GM18502 (cell line): ENCODE results near the gene SPECC1L.

Experiments used
- ATAC-seq: cut with Tn5 transposase; IDR thresholded peaks from one replicate; pipeline ENCODE4 v1.9.1; 2021; ENCODE audit warnings: mild to moderate bottlenecking; ENCODE audit not compliant: unreplicated experiment, poor library complexity

The SPECC1L gene

DNA sequence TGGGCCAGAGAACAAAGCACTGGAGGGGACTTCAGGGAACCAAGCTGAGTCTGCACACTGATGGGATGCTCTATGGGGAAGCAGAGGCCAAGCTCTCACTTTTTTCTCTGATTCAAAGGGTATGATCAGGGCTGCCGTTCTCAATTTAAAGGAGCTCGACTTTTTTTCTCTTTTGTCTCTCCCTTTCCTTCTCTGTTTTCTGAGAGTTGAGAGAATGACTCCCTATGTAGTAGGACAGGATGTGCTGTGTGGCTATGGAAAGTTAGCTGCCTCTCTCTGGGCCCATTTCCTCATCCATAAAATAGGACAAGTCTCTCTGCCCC lies 164.7 kb downstream of the SPECC1L start:
- ATAC-seq, result no peak

DNA sequence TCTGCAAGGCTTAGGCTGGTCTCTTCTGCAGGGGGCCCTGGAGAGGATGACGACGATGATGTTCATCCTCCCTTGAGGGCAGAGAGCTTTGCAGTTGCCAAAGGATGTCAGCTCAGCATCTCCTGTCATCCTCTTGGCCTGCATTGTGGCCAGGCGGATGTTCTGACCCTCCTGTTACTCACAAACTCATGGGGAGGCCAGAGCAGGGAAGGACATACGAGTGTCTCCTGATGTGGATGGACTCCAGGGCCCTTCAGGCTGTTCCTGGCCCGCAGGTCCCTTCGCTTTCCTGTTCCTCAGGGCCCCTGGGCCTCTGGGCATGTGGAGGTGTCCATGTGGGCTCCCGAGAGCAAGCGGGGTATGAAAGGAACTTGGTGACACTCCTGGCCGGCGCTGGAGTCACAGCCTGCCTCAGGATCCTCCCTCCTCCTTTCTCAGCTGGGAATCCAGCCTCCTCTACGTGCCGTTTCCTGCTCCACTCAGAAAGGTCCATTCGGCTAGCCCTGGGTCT lies 165.3 kb downstream of the SPECC1L start:
- ATAC-seq, result no peak

DNA sequence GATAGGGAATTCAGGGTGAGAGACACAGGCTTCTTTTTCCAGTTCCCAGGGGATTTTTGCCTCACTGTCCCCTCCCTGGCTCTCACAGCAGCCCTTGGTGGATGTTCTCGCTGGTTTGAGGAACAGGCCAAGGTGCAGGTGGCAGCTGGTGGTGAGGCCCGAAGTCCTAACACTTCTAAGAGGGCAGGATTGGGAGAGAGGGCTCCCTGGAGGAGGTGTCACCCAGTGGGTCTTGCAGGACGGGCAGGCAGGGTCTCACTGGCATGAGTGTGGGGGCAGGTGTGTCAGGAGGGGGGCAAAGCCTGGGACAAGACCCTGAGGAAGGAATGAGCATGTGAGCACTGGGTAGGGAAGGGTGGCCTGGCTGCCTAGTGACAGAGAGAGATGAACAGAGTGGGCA lies 165.9 kb downstream of the SPECC1L start:
- no peak for ATAC-seq

- ATAC-seq, result no peak
Observed at GRCh38 chr22:24437091-24437490, 166.5 kb downstream of the SPECC1L start.

DNA sequence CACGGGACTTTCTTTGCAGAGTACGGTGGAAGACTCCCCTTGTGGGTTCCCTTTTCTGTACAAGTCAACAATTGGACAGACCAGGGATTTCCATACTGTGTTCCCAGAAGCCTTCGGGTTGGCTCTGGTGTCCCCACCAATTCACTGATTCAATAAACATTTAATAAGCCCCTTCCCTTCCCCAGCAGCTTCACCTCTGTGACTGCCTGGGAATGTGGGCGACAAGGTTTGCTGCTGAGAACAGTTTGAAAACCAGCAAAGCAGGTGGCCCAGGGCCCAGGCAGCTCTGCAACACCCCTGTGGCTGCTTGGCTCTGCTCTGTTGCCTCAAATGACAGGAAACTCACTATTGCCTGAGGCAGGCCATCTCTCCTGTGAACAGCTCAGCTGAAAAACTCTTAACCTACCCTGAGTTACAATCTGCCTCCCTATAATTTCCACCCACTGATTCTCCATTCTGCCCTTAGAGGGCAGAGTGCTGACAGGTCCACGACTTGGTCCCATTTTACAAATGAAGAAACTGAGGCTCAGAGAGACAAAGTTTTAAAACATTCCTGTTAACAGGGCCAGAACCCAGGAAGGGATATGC lies 167.2 kb downstream of the SPECC1L start:
- peak; percentile 31 for ATAC-seq

- ATAC-seq, result no peak
Observed at GRCh38 chr22:24440270-24440717, 169.7 kb downstream of the SPECC1L start.

DNA sequence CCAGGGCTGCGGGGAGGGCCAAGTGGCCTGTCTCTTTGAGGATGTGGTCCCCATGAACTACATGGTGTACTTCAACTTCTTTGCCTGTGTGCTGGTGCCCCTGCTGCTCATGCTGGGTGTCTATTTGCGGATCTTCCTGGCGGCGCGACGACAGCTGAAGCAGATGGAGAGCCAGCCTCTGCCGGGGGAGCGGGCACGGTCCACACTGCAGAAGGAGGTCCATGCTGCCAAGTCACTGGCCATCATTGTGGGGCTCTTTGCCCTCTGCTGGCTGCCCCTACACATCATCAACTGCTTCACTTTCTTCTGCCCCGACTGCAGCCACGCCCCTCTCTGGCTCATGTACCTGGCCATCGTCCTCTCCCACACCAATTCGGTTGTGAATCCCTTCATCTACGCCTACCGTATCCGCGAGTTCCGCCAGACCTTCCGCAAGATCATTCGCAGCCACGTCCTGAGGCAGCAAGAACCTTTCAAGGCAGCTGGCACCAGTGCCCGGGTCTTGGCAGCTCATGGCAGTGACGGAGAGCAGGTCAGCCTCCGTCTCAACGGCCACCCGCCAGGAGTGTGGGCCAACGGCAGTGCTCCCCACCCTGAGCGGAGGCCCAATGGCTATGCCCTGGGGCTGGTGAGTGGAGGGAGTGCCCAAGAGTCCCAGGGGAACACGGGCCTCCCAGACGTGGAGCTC lies 170.2 kb downstream of the SPECC1L start:
- ATAC-seq, result no peak

DNA sequence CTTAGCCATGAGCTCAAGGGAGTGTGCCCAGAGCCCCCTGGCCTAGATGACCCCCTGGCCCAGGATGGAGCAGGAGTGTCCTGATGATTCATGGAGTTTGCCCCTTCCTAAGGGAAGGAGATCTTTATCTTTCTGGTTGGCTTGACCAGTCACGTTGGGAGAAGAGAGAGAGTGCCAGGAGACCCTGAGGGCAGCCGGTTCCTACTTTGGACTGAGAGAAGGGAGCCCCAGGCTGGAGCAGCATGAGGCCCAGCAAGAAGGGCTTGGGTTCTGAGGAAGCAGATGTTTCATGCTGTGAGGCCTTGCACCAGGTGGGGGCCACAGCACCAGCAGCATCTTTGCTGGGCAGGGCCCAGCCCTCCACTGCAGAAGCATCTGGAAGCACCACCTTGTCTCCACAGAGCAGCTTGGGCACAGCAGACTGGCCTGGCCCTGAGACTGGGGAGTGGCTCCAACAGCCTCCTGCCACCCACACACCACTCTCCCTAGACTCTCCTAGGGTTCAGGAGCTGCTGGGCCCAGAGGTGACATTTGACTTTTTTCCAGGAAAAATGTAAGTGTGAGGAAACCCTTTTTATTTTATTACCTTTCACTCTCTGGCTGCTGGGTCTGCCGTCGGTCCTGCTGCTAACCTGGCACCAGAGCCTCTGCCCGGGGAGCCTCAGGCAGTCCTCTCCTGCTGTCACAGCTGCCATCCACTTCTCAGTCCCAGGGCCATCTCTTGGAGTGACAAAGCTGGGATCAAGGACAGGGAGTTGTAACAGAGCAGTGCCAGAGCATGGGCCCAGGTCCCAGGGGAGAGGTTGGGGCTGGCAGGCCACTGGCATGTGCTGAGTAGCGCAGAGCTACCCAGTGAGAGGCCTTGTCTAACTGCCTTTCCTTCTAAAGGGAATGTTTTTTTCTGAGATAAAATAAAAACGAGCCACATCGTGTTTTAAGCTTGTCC lies 171.0 kb downstream of the SPECC1L start:
- no peak for ATAC-seq

DNA sequence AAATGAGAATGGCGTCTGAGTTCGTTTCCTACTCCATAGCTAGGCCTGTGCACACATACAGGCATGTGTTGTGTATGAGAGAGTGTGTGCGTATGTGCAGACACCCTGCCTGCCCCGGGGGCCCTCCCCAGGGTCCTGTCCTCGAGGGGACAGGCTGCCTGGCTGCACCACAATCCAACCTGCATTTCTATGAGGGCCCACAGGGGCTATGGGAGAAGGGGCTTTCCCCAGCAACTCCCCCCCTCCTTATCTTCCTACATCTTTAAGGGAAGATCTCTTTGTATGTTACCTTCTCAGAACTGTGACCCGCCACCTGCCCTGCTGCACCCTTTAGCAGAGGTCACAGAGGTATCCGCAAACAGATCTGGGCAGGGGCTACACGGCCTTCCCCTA lies 171.7 kb downstream of the SPECC1L start:
- ATAC-seq, result no peak

GRCh38 chr22:24443668-24444067 lies 173.0 kb downstream of the SPECC1L start:
- ATAC-seq, result no peak

GRCh38 chr22:24444251-24444650 lies 173.6 kb downstream of the SPECC1L start:
- no peak for ATAC-seq

GRCh38 chr22:24444729-24445466 lies 174.3 kb downstream of the SPECC1L start:
- no peak for ATAC-seq

DNA sequence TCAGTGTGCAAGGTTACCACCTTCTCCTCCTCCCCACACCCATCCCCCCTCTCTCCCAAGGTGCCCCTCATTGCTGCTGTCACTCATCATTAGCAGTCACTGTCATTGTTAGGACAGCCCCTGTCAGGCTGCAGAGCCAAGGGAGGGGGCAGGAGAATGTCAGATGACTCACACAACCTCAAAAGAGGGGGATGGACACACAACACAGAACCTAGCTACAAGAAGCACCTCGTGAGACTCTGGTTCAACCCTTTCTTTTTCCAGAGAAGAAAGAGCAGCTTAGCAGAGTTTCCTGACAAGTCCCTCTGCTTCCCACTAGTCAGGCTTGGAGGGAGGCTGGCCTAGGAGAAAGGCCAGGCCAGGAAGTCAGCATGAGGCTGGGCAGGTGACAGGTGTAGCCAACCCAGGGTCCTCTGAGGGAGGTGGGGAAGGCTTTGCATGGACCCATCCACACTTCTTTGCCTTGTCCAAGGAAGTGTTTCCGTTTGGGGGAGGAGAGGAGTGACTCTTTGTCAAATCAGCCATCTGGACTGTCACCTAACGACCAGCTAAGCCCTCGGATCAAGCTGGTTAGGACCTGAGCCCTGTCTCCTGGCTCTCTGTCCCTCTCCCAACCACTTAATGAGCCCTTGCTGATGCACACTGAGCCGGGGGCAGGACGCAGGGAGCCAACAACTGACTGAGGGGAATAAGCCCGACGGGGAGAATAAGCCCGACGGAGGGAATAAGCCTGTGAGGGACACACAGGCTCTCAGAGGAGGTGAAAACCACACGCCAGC lies 175.0 kb downstream of the SPECC1L start:
- no peak for ATAC-seq

- no peak for ATAC-seq
Observed at GRCh38 chr22:24446260-24446611, 175.6 kb downstream of the SPECC1L start.

DNA sequence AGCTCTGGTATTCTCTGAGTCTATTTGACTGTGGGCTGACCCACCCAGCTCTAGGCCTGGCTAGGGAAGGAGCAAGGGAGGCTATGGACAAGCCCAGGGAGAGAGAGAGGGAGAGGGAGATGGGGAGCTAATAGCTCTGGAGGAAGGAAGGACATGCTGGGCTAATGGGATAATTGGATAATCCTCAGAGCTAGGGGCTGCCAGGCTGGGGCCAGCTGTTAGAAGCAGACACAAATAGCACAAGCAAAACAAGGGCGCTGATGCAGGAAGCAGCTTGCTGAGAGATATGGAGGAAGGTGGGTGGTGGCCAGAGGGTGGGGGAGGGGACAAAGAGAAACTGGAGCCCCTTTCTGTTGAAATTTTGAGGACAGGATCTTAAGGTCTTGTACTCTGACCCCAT lies 180.0 kb downstream of the SPECC1L start:
- ATAC-seq, result no peak

DNA sequence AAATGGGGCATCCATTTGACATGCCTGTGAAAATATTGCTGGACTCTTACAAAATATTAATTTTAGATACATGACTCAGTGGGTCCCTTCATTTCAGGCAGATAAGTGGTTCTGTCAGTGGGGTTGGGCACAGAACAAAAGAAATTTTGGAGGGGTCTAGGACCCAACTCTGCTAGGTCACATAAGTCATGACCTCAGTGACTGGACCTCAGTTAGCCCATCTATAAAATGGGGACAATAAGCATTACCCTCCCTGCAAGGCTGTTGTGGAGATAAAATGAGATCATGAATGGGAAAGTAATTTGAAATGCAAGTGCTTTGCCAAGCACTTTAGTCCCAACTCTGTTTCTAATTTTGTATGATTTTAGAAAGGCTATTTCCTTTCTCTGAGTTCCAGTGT lies 180.5 kb downstream of the SPECC1L start:
- ATAC-seq, result no peak

GRCh38 chr22:24453853-24454252 lies 183.2 kb downstream of the SPECC1L start:
- ATAC-seq, result no peak

GRCh38 chr22:24455039-24455438 lies 184.4 kb downstream of the SPECC1L start:
- ATAC-seq, result no peak

DNA sequence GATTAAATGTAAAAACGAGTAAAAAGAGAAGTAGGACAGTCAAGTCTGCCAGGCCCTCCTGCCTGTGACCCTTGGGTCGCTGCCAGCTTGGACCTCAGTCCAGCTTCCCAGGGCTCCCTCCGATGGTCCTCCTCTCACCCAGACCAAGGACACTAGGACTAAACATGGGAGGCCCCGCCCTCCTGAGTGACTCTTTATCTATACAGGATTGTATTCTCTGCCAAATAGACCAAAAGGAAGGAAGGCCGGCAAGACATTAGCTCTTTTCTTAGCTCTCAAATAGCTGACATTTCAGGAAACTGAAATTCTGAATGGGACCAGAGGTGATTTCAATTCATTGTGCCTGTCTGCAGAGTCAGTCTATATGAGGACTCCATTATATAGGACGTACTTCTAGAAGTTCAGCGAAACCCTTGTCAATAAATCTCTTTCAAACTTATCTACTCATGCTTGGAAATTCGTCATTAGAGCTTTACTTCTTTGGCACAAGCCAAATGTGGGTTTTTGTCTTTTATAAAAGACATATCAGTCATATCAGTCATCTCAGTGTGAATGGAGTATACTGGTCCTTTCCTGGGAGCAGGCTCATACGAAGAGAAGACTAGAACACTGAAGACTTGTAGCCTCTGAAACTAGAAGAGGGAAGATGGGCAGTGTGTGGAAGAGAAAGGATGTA lies 185.3 kb downstream of the SPECC1L start:
- ATAC-seq, result no peak
